Stimulated activated CD8-positive, alpha-beta memory T cell treated with anti-CD3 and anti-CD28 coated beads, Interleukin-15, amount 100 ng/mL, for 48 hours (primary cell): ENCODE data around the gene BBX.

ENCODE experiments used
- DNase-seq, 2 donors: peaks; one replicate each; pipeline ENCODE4 v3.0.0-alpha.2; 2020; ENCODE audit warnings: low read depth in 2 of 2

BBX gene

DNA sequence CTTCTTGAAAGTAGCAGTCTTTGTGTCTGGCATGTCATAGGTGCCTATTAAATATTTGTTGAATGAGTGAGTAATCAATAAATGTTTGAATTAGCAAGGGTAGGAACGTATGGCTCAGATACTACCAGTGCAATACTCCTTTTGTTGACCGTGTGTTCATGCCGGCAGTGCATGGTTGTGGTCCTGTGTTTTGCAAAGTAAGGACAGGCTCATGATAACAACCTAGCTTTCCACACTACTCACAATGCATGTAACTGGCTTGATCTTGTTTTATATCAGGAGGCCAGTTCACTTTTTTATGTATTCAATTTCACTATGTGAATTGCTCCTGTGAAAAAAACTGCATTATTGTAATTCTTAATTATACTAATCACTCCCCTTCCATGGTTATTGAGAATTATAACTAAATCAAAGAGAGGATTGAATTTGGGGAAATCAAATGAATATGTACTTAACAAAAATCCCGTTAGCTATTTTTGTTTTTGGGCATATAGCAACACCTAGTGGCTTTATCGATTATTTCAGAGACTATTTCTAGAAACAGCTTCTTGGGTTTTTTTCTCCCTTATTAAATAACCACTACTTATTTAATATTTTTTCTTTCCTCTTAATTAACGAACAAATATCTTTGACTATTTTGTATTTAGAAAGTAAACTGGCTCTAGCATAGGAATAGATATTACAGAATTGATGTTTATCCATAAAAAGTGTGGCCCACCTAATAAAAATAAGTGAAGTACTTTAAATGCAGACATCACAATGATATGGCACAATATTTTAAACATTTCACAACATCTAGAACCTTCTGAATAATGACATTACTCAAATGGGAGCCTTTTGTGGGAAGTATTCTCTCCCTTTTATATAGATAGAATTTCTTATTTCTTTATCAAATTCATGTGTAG is 218.5 kb downstream of the BBX start:
- DNase-seq = no peak

GRCh38 chr3:107745354-107745753 is 222.6 kb downstream of the BBX start:
- DNase-seq = no peak

DNA sequence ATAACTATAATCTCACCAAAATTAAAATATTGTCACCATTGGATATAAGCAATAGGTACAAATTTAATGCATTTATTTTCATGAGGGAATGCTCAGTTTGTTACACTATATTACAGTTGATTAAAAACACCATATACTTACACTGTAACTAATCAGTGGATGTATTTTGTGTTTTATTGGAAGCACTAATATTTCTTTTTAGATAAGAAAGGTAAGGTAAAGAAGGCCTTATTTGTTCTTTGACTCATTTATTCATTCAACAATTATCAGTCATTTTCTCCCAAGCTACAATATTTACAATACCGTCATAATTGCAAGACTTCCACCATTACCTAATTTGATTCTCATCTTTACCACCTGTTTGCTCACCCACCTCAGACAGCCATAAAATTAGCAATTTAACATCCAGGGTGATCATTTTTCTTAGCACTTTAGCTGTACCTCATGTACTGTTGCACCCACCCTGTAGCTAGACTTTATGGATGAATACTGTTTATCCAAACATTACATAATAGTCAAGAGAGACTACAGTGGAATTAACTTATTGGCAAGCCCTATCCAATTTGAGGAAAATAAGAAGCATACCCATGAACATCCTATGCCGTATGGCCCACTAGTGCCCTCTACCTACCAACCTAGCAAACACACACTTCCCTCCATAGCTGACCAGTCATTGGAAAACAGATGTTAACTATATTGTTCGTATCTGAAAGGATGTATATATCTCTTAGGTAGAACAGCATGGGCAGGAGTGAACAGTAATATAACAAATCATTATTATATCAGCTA is 229.6 kb downstream of the BBX start:
- DNase-seq = no peak

- no peak for DNase-seq
Observed at GRCh38 chr3:107753494-107753893, 230.7 kb downstream of the BBX start.

- DNase-seq = no peak
Observed at GRCh38 chr3:107753976-107754375, 231.2 kb downstream of the BBX start.

DNA sequence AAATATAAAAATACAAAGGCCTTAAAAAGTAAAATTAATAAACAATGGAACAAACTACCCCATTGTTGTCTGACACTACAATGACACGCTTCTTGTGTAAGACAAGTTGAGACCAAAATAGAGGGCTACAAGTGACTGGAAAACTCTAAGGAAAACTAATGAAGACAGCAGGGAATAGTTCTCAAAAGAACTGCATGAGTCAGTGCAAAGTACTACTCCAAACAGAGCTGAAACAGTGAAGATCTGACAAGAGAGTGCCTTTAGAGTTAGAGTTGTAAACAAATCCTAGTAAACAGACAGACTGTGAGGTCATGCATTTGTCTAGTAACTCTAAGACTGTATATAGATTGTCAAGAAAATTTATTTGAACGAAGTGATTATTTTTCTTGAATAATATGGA is 233.9 kb downstream of the BBX start:
- no peak for DNase-seq

- DNase-seq = no peak
Observed at GRCh38 chr3:107757140-107757539, 234.4 kb downstream of the BBX start.

DNA sequence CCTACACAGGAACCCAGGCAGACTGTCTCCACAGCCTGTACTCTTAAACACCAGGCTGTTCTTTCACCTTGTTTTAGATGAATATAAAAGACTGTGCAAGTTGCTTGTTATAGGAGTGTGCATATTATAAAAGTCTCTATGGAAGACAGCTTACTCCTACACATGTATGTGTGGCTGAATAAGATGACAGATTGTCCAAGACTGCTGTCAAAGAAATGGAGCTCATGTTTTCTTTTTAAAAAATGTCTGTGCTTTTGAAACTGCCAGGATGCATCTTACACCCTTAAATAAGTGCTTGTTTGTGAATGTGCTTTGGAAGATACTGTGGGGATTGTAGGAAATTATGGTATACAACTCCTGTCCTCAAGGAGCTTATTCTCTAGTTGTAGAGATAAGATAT is 237.4 kb downstream of the BBX start:
- no peak for DNase-seq

- no peak for DNase-seq
Observed at GRCh38 chr3:107761391-107761790, 238.6 kb downstream of the BBX start.

- no peak for DNase-seq
Observed at GRCh38 chr3:107765524-107765923, 242.8 kb downstream of the BBX start.

GRCh38 chr3:107767897-107768605 is 245.3 kb downstream of the BBX start:
- DNase-seq = no peak

DNA sequence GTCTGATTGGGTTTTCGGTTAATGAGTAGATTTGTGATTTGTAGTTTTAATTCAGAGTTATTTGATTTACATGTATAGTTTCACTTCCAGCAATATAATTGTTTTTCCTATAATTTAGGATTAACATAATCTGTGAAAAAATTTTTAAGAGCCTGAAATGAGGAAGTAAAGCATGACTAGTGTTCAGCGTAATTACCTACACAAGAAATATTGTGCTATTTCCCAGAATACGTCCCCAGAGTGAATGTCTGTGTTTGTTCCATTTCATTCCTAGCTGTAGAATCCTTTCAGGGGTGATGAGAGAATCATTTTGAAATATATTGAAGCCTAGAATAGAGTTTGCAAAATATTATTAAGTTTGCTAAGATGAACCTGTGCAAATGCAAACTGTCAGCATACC is 247.1 kb downstream of the BBX start:
- no peak for DNase-seq

- no peak for DNase-seq
Observed at GRCh38 chr3:107772016-107772415, 249.3 kb downstream of the BBX start.

- DNase-seq = no peak
Observed at GRCh38 chr3:107775974-107776373, 253.2 kb downstream of the BBX start.

- DNase-seq = no peak
Observed at GRCh38 chr3:107781253-107781652, 258.5 kb downstream of the BBX start.

DNA sequence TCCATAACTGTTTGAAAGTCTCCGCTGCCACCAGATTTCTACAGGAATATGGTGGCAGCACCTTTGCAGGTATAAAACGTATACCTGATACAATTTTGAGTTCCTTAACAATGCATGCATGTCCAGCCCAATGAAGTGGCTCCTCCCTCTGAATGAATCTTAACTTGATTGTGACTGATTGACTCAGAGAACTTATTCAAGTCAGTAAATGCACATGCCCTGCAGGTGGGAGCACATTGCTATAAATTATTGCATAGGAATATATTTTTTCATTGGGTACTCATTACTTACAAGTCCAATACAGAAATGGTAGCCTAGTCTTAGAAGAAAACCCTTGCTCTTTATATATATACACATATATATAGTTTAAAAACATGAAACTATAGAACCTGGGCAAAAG is 259.3 kb downstream of the BBX start:
- DNase-seq = no peak

DNA sequence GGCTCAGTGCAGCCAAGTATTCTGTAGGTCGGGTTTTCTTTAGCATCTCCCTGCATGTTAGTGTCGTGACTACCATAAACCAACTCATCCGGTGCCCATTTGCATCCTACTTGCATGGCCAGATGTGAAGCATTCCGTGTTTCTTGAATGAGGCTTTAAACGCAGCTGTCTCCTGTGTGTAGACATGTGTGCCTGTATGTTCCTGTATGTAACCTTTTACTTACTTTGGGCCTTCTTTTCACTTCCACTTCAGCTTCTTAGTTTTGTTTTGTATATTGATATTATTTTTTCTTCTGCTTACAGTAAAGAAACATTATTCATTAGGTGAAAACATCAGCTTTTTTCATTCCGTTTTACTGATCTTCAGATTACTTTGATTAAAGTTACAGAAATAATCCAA is 267.9 kb downstream of the BBX start:
- no peak for DNase-seq

- no peak for DNase-seq
Observed at GRCh38 chr3:107791027-107791426, 268.3 kb downstream of the BBX start.

GRCh38 chr3:107791450-107791849 is 268.7 kb downstream of the BBX start:
- no peak for DNase-seq

GRCh38 chr3:107794664-107795443 is 272.1 kb downstream of the BBX start:
- no peak for DNase-seq

GRCh38 chr3:107795514-107796094 is 272.8 kb downstream of the BBX start:
- DNase-seq = no peak
